Transverse colon (tissue), 3 donors: ENCODE results near the gene ANLN.

ENCODE experiments used
- EP300 ChIP-seq: sonication (generic); formaldehyde crosslinking; IDR thresholded peaks from one replicate; pipeline ENCODE4 v1.6.1; 2017; ENCODE audit warnings: antibody characterized with exemption, low read depth
- POLR2A ChIP-seq: fragments of 450-650 bp; IDR thresholded peaks from one replicate; pipeline ENCODE4 v1.6.1; 2016; ENCODE audit warnings: antibody characterized with exemption, mild to moderate bottlenecking, moderate library complexity
- TF ChIP-seq, protein P1 (sequence below), 5 experiments: fragments of 200-600 bp in 3 of 5; fragments of 450-650 bp in 2 of 5; sonication (generic) in 3 of 5; IDR thresholded peaks; 1 replicate in 2 of 5; 2 replicates in 3 of 5; pipeline ENCODE4 v1.5.1; 2016 to 2017; ENCODE audit warnings: antibody characterized with exemption in 5 of 5, inconsistent platforms in 3 of 5, mild to moderate bottlenecking in 2 of 5, moderate library complexity in 1 of 5

DNA sequence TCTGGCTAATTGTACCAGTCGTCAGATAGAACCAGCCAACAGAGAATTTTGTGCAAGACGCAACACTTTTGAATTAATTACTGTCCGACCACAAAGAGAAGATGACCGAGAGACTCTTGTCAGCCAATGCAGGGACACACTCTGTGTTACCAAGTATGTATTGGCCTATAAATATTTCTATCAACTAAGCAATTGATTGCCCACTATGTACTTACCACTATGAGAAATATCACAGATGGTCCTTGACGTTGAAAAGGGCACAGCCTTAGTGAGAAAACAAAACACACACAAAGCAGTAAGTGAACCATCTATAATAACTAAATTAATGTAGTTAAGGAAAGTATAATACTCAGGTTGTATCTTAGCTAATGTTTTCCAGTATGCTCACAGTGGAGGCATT, 60.0 kb downstream of the ANLN start:
- TF ChIP-seq, protein P1, sequence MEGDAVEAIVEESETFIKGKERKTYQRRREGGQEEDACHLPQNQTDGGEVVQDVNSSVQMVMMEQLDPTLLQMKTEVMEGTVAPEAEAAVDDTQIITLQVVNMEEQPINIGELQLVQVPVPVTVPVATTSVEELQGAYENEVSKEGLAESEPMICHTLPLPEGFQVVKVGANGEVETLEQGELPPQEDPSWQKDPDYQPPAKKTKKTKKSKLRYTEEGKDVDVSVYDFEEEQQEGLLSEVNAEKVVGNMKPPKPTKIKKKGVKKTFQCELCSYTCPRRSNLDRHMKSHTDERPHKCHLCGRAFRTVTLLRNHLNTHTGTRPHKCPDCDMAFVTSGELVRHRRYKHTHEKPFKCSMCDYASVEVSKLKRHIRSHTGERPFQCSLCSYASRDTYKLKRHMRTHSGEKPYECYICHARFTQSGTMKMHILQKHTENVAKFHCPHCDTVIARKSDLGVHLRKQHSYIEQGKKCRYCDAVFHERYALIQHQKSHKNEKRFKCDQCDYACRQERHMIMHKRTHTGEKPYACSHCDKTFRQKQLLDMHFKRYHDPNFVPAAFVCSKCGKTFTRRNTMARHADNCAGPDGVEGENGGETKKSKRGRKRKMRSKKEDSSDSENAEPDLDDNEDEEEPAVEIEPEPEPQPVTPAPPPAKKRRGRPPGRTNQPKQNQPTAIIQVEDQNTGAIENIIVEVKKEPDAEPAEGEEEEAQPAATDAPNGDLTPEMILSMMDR (IDR thresholded peaks at IDR 0.05), result no peak
- TF ChIP-seq POLR2A (no peak), EP300 (no peak)
